IPS-NIHi7 (cell line): ENCODE measurements around the gene HOXA7.

Experiments
- DNase-seq: peaks from one replicate; pipeline ENCODE4 v3.0.0; 2012; ENCODE audit warnings: mixed read lengths; ENCODE audit errors: extremely low spot score

The HOXA7 gene

GRCh38 chr7:27159266-27160144 is 3.0 kb upstream of the HOXA7 start:
- DNase-seq = no peak

GRCh38 chr7:27158436-27159265 is 2.2 kb upstream of the HOXA7 start:
- DNase-seq = no peak

GRCh38 chr7:27157702-27158431 is 1.4 kb upstream of the HOXA7 start:
- DNase-seq = no peak

- no peak for DNase-seq
These were observed 634 bp upstream of the HOXA7 start for GRCh38 chr7:27156916-27157701.

GRCh38 chr7:27155816-27156507 is 513 bp downstream of the HOXA7 start:
- no peak for DNase-seq

GRCh38 chr7:27154901-27155815 is 1.3 kb downstream of the HOXA7 start:
- DNase-seq = no peak

GRCh38 chr7:27154369-27154768 is 2.1 kb downstream of the HOXA7 start:
- DNase-seq = no peak

- no peak for DNase-seq
These were observed 2.9 kb downstream of the HOXA7 start for GRCh38 chr7:27153526-27153925.

- DNase-seq = no peak
These were observed 3.5 kb downstream of the HOXA7 start for GRCh38 chr7:27152816-27153442.

- no peak for DNase-seq
These were observed 4.3 kb downstream of the HOXA7 start, which contains the start of gene HOXA3 for GRCh38 chr7:27151931-27152815. Gene HOXA3 (minus strand): TSS chr7:27152583. CDS start chr7:27110640, 41,943 bp downstream.

- DNase-seq = peak; percentile 3
These were observed 5.0 kb downstream of the HOXA7 start for GRCh38 chr7:27151341-27151930.

GRCh38 chr7:27150568-27151340 is 5.7 kb downstream of the HOXA7 start:
- peak; percentile 81 for DNase-seq

GRCh38 chr7:27149842-27150567 is 6.5 kb downstream of the HOXA7 start:
- no peak for DNase-seq

- DNase-seq = no peak
These were observed 7.5 kb downstream of the HOXA7 start for GRCh38 chr7:27148756-27149641.
